Suppressor macrophage treated with lipopolysaccharide for 1 hour (primary cell): Measurements from ENCODE around the gene CCDC154.

Experiments
- DNase-seq, 3 donors: peaks; one replicate each; pipeline ENCODE4 v3.0.0-alpha.2; 2020 to 2022

CCDC154 gene

GRCh38 chr16:1420111-1420539 is 24.2 kb downstream of the CCDC154 start:
- no peak for DNase-seq

- DNase-seq = no peak
Measured at GRCh38 chr16:1416521-1416941, 27.8 kb downstream of the CCDC154 start.

GRCh38 chr16:1414532-1415260 is 29.7 kb downstream of the CCDC154 start, which contains the start of gene UNKL:
TSS of gene UNKL (minus strand) at chr16:1414704. CDS start at chr16:1414691, 13 bp downstream.
- peak; percentile 76 to 91 (median 78) for DNase-seq

DNA sequence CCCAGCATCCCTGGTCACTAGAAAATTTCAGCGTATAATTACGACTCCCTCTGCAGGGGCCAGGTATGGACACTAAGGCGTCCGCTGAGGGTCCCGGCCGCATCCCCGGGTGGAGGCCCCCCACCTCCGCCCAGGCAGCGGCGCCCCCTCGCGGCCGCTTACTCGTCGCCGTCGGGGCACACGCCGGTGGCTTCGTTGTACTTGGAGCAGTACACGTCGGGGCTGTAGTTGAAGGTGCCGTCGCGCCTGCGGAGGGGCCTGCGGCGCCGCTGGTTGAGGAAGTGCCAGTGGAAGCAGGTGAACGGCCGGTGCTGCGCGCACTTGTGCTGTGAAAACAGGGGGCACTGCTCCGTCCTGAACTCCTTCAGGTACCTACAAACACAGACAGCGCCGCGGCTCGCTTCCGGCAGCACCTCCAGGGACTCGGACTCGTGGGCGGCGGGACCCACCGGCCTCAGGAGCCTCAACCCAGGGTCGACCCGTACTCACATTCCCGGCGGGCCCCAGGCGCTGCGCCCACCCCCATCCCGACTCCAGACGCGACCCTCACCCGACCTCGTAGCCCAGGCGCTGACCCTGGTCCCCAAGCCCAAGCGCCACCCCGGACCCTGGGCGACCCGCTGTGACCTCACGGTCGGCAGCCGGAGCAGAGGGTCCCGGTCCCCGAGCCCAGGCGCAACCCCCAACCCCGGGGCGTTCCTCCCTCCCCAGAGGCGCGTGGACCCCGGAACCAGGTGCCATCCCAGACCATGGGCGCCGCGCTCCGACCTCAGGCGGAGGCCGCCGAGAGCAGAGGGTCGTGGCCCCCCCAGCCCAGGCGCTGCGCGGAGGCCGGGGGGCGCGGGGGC is 30.4 kb downstream of the CCDC154 start:
- DNase-seq = peak; percentile 67 to 86 (median 69)

DNA sequence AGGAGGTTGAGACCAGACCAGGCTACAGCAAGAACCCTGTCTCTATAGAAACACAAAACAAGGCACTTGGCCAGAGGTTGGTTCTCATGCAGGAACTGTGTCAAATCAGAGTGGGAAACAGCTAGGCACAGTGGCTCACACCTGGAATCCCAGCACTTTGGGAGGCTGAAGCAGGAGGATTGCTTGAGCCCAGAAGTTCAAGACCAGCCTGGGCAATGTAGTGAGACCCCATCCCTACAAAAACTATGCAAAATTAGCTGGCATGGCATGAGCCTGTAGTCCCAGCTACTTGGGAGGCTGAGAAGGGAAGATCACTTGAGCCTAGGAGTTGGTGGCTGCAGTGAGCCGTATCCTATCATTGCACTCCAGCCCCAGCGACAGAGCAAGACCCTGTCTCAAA is 31.5 kb downstream of the CCDC154 start:
- DNase-seq = no peak

- peak; percentile 92 to 98 (median 96) for DNase-seq
Measured at GRCh38 chr16:1408171-1408837, 36.1 kb downstream of the CCDC154 start.

DNA sequence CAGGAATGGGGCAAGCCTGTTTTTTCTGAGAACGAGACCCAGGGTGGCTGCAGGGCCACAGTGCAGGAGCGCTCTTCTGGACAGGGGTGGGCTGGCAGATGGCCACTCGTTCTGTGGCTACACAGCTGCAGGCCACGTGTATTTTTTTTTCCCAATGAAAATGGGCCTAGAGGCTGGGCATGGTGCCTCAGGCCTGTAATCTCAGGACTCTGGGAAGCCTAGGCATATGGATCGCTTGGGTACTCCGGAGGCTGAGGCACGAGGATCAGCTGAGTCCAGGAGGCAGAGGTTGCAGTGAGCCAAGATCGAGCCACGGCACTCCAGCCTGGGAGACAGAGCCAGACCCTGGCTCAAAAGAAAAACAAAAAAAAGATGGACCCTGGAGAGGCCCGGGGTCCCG is 36.6 kb downstream of the CCDC154 start:
- DNase-seq = peak in 1 of 3 donors; percentile 5

GRCh38 chr16:1403733-1404132 is 40.6 kb downstream of the CCDC154 start:
- DNase-seq = no peak

DNA sequence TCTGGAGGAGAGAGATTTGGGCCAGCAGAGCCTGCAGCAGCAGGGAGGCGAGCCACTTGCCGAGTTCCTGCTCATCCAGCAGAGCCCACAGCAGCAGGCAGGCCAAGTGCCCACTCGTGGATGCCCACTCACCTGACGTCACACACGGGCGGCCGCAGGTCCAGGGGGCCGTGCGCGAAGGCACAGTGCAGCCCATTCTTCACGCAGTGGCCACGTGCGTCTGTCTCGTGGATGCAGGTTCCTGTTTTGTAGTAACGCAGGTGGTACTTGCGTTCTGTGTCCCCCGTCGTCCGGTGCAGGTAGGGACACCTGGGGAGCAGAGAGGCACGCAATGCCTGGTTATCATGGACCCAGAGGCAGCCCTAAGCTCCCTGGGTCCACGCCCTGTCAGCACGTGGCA is 41.3 kb downstream of the CCDC154 start:
- DNase-seq = no peak

DNA sequence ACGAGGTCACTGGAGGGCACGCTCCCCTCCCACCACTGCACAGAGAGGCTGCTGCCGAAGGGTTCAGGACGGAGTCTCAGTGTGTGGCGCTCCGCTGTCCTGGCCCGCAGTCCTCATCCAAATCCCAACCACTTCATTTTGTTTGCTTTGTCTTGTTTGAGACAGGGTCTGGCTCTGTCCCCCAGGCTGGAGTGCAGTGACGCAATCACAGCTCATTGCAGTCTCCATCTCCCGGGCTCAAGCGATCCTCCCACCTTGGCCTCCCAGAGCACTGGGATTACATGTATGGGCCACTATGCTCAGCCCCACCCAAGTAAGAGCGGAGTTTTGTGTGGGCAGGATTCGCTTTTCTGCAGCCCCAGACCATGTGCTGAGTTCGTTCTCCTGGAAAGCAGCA is 42.6 kb downstream of the CCDC154 start:
- DNase-seq = no peak

DNA sequence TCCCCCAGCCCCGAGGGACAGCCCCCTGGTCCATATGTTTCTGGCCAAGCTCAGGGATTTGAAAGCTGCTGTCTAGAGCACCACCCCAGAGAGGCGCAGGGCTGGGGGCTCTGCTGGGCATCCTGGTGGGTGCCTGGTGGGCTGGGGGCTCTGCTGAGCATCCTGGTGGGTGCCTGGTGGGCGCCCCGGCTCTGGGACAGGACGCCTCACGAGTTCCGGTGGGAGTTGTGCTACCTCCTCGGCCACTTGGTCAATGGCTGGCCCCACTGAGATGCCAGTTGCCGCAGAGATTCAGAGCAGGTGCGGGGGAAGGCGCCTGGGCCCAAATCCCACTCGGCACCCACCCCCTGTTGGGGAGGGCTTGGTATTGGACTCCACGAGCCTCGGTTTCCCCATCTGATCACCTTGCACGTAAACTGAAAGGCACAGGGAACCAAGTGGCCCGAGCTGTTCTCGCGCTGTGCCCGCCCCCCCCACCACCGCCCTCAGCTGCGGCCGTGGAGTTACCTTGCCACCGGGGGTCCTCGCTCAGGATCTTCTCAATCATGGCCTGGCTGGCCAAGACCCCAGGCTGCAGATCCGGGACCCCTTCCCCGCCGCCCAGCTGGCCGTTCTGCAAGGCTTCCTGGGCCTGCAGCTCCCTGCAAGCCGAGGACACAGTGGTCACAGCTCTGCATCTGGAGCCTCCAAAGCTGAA is 43.1 kb downstream of the CCDC154 start:
- no peak for DNase-seq

DNA sequence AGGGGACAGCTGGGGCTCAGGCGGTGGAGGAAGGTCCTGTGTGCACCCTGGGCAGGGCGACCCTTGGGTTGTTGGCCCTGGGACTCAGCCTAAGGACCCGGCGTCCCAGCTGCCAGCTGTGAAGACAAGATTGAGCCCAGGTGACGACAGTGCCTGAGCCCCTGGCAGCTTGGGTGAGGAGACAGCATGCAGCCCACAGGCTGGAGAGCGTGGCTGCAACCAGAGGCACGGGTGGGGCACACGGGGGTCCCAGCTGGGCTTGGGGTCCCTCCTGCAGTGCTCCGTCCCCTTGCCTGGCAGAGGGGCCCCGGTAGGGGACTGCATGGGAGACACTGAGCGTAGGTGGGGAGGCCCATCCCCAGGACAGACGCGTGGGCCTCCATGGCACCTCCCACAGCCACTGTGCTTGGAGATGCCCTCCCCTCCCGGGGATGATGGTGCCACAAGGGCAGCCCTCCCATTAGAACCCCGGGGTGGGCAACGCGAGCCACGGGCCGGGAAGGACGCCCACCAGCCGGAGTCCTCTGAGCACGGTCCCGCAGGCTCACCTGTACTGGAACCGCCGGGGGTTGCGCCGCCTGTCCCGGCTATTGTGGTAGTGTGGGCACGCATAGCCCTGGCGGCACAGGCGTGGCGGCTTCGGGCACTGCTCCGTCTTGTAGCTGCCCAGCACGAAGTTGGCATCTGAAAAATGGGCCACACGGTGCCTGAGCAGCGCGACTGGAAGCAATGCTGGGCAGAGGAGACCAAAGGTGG is 45.4 kb downstream of the CCDC154 start:
- no peak for DNase-seq

- DNase-seq = no peak
Measured at GRCh38 chr16:1398351-1398750, 46.0 kb downstream of the CCDC154 start.

DNA sequence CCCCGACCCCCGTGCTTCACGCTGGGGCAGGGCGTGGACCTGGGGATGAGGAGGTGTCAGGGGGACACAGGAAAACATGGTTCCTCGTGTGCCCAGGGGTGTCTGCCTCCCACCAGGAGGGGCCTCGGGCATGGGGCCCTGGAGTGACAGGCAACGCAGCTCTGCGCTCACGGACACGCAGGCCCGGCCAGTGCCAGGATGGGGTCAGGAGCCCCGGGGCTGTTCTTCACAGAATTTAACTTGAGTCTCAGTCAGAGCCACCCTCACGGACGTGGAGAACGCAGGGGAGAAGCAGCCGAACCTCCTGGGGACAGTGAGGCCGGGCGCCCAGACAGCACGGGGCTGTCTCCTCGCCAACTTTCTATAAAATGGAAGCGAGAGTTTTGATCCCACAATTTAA is 46.6 kb downstream of the CCDC154 start:
- no peak for DNase-seq

- no peak for DNase-seq
Measured at GRCh38 chr16:1395444-1396031, 48.8 kb downstream of the CCDC154 start.

DNA sequence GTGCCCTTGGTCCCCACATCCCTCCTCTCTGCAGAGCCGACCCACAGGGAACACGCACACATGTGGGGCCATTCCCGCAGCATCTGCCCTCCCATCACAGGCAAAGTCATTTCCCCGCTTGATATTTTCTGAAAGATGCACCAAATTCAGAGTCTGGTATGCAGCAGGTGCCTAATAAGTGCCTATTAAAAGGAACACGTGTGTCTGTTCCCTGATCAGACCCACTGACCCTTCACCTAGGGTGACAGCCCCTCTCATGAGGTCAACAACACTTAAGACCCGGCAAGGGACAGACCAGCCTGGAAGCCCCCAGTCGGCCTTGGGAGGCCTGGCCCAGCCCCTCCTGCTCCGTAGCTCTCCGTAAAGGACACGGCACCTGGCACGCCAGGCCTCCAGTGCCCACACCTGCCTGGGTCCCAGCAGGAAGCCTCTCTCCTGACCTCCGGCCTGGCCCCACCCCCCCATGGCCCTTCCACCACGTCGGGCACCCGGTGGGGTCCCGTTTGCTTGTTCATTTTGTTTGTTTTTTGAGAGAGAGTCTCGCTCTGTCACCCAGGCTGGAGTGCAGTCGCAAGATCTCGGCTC is 49.9 kb downstream of the CCDC154 start:
- DNase-seq = no peak

- no peak for DNase-seq
Measured at GRCh38 chr16:1393613-1394176, 50.7 kb downstream of the CCDC154 start.

DNA sequence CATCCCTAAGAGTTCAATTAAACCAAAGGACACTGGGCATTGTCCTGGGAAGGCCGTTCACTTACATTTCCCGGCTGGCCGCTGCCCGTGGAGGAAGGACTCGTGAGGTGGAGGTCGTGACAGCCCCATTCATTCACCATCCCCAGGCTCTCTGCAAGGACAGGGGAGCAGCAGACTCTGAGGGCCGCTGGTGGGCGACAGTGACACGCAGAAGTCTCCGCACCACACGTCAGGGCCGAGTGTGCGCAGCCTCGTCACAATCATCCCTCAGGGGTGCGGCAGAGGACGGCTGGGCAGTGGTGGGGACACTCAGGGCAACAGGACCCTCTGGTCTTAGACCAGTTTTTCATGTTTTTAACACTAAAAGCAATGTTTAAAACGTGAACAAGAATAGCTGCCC is 51.5 kb downstream of the CCDC154 start:
- DNase-seq = no peak

DNA sequence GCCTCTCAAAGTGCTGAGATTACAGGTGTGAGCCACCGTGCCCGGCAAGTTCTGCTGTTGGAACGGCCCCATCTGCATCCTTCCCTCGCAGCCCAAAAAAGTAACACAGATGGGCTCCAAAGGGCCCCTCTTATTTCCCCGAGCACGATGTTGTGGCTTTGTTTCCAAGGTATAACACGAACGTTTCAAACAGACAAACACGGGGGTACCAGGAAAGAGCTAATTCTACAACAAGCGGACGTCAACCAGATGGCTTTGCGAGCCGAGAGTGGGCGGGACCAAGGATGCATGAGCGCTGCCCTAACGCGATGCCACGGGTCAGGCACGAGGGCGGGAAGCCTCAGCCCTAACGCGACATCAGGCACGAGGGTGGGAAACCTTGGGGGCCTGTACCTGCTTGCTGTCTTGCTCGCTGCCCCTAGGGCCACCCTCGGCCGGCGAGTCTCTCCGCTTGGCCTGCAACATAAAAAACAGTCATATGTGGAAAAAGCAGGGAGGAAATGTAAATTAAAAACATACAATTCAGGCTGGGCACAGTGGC is 54.0 kb downstream of the CCDC154 start:
- no peak for DNase-seq

- no peak for DNase-seq
Measured at GRCh38 chr16:1389762-1390161, 54.6 kb downstream of the CCDC154 start.

DNA sequence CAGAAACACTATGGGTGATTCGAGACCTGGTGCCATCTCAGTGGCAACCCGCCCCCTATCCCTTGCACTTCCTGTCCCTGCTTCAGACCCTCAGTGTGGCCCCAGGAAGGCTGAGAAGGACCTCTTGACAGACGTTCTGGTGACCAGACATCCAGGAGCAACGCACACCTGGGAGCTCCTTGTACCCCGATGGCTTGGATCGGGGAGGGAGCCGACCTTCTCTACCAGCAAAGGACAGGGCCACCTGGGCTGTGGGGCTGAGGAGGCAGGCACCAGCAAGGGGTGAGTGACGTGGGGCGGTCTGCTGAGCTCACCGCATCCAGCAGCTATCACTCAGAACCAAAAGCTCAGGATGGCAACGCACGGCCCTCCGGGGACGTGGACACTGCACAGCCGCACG is 57.0 kb downstream of the CCDC154 start:
- no peak for DNase-seq
